Colon (tissue), 2 donors: Measurements from ENCODE around the gene ONECUT1.

ENCODE experiments used
- FAIRE-seq: peaks from 2 replicates; lab custom pipeline; 2012; peaks lifted over from hg19 to GRCh38; lab: Jason Lieb, UNC
- donor health status: control.
- donor health status: control.

Gene ONECUT1

GRCh38 chr15:52796753-52797520, 6.8 kb upstream of the ONECUT1 start:
- FAIRE-seq: no peak

- no peak for FAIRE-seq
These were observed 6.0 kb upstream of the ONECUT1 start for GRCh38 chr15:52796228-52796521.

GRCh38 chr15:52795464-52796227, 5.5 kb upstream of the ONECUT1 start:
- no peak for FAIRE-seq

GRCh38 chr15:52794665-52795463, 4.7 kb upstream of the ONECUT1 start:
- no peak for FAIRE-seq

GRCh38 chr15:52791776-52792175, 1.6 kb upstream of the ONECUT1 start:
- no peak for FAIRE-seq

- FAIRE-seq: no peak
These were observed 1.0 kb upstream of the ONECUT1 start for GRCh38 chr15:52790941-52791751.

GRCh38 chr15:52789601-52790168, 451 bp downstream of the ONECUT1 start:
- FAIRE-seq: no peak

GRCh38 chr15:52789008-52789600, 1.0 kb downstream of the ONECUT1 start:
- FAIRE-seq: no peak

- no peak for FAIRE-seq
These were observed 1.8 kb downstream of the ONECUT1 start for GRCh38 chr15:52788099-52788986.

GRCh38 chr15:52787549-52788098, 2.5 kb downstream of the ONECUT1 start:
- FAIRE-seq: no peak

- FAIRE-seq: no peak
These were observed 3.0 kb downstream of the ONECUT1 start for GRCh38 chr15:52787123-52787503.

GRCh38 chr15:52786436-52787122, 3.6 kb downstream of the ONECUT1 start:
- FAIRE-seq: no peak

GRCh38 chr15:52785672-52786406, 4.3 kb downstream of the ONECUT1 start:
- no peak for FAIRE-seq

GRCh38 chr15:52784799-52785671, 5.1 kb downstream of the ONECUT1 start:
- FAIRE-seq: no peak

GRCh38 chr15:52783929-52784798, 6.0 kb downstream of the ONECUT1 start:
- no peak for FAIRE-seq

GRCh38 chr15:52783191-52783829, 6.8 kb downstream of the ONECUT1 start:
- no peak for FAIRE-seq
